Measurements from ENCODE around the gene PCBD2. TPM values are rescaled to one million over a fixed set of nuclear protein-coding genes. Genes with fewer than 3 reads are reported as not detected.

Gene PCBD2
- total and polyA plus RNA-seq, 2 donors (not counting 1 experiment from before 2014, with no cell fraction given): 3.8 to 5.4 TPM

- Histone ChIP-seq H3K4me3 (replicated peaks in 1 of 4; ENCODE audit: control extremely low read depth in 1 of 4, insufficient read depth in 1 of 4, low read depth in 3 of 4, low read length in 4 of 4) (no peak overlapping the region), H3K27ac (ENCODE audit: insufficient read depth, low read length) (no peak overlapping the region), H4K20me1 (ENCODE audit: control insufficient read depth, extremely low read depth, insufficient read depth, low read length) (no peaks in the 10 kb centered on the region), H3K36me3 (ENCODE audit: control insufficient read depth, insufficient read depth, low read length) (no peaks in the 10 kb centered on the region), H3K4me1 (ENCODE audit: control insufficient read depth, extremely low read depth, insufficient read depth, low read length) (no peaks in the 10 kb centered on the region), H2AFZ (ENCODE audit: low read length) (no peak overlapping the region), H3K9ac (ENCODE audit: insufficient read depth, low read length) (no peak overlapping the region), H3K4me2 (ENCODE audit: extremely low read depth, insufficient read depth, low read length) (no peak overlapping the region), H3K79me2 (ENCODE audit: control insufficient read depth, insufficient read depth, low read length) (no peaks in the 10 kb centered on the region), H3K27me3 (ENCODE audit: control insufficient read depth, insufficient read depth, low read length) (no peaks in the 10 kb centered on the region), H3K9me3 (ENCODE audit: control insufficient read depth, insufficient read depth, low read depth, low read length) (no peaks in the 10 kb centered on the region)
- no peak for DNase-seq (ENCODE audit: low read depth in 2 of 2)
- TF ChIP-seq EZH2 (IDR thresholded peaks at IDR 0.05; ENCODE audit: low read length, missing control alignments) (no peak), CTCF (conservative IDR thresholded peaks at IDR 0.05 in 1 of 2, IDR thresholded peaks at IDR 0.05 in 1 of 2; ENCODE audit: low read depth in 1 of 2, low read length in 2 of 2) (no peak)
These were observed 27.6 kb downstream of the PCBD2 start for GRCh38 chr5:134932508-134932907.

- H3K4me2 ChIP-seq (ENCODE audit: extremely low read depth, insufficient read depth, low read length): no peak overlapping the region
- H2AFZ ChIP-seq (ENCODE audit: low read length): no peak overlapping the region
- no peak overlapping the region for H3K27ac ChIP-seq (ENCODE audit: insufficient read depth, low read length)
These were observed 29.3 kb downstream of the PCBD2 start for GRCh38 chr5:134934202-134934601.

More at GRCh38 chr5:134934202-134934601, 29.3 kb downstream of the PCBD2 start:
- Histone ChIP-seq H3K9ac (ENCODE audit: insufficient read depth, low read length) (no peak overlapping the region), H3K9me3 (ENCODE audit: control insufficient read depth, insufficient read depth, low read depth, low read length) (no peaks in the 10 kb centered on the region), H3K4me3 (replicated peaks in 1 of 4; ENCODE audit: control extremely low read depth in 1 of 4, insufficient read depth in 1 of 4, low read depth in 3 of 4, low read length in 4 of 4) (no peak overlapping the region), H3K36me3 (ENCODE audit: control insufficient read depth, insufficient read depth, low read length) (no peaks in the 10 kb centered on the region), H3K4me1 (ENCODE audit: control insufficient read depth, extremely low read depth, insufficient read depth, low read length) (no peaks in the 10 kb centered on the region), H3K79me2 (ENCODE audit: control insufficient read depth, insufficient read depth, low read length) (no peaks in the 10 kb centered on the region), H4K20me1 (ENCODE audit: control insufficient read depth, extremely low read depth, insufficient read depth, low read length) (no peaks in the 10 kb centered on the region), H3K27me3 (ENCODE audit: control insufficient read depth, insufficient read depth, low read length) (no peaks in the 10 kb centered on the region)
- TF ChIP-seq EZH2 (IDR thresholded peaks at IDR 0.05; ENCODE audit: low read length, missing control alignments) (no peak), CTCF (conservative IDR thresholded peaks at IDR 0.05 in 1 of 2, IDR thresholded peaks at IDR 0.05 in 1 of 2; ENCODE audit: low read depth in 1 of 2, low read length in 2 of 2) (no peak)
- DNase-seq (ENCODE audit: low read depth in 2 of 2): no peak

Measured in fibroblast of lung (primary cell).